Activated gamma-delta T cell treated with Interleukin-2 at 50 U/mL for 16 hours (primary cell): ENCODE measurements around the gene CETP.

Experiments
- DNase-seq: peaks from one replicate; pipeline ENCODE4 v3.0.0-alpha.2; 2020

Gene CETP

DNA sequence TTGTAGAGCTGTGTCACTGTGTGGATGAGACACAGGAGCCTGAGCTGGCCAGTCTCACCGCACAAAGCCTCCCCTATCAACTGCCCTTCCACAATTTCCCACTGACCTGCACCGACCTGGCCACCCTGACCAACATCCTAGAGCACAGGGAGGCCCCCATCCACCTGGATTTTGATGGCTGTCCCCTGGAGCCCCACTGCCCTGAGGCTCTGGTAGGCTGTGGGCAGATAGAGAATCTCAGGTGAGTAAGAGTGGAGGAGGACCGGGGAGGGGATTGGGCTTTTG, 65.0 kb downstream of the CETP start:
- no peak for DNase-seq

DNA sequence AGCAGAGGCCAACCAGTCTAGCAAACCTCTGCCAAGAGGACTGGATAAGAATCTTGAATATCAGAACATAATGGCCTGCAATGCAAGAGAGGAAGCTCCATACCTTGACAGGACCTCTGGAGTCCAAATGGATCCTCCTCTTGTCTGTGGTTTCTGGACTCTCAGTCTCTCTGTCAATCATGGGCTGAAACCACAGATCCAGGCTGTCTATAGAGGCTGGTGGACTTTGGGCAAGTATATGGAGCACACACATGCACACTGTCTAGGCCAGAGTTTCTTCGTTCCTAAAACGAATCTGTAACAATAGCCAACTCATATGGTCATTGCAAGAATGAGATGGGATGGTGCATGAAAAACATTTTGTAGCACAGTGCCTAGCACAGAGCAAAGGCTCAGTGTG, 65.3 kb downstream of the CETP start:
- no peak for DNase-seq

DNA sequence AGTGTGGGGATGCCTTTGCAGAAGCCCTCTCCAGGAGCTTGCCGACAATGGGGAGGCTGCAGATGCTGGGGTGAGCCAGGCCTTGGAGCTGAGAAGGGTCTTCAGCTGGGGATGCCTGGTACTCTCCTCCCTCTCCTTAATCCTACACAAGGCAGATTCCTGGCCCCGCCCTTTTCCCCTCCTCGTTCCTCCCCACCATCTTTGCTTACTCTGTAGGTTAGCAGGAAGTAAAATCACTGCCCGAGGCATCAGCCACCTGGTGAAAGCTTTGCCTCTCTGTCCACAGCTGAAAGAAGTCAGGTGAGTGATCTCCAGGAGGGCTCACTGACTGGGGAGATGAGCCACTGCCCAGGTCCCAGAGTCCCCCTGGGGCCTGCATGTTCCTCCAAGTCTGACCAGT, 66.3 kb downstream of the CETP start:
- no peak for DNase-seq

DNA sequence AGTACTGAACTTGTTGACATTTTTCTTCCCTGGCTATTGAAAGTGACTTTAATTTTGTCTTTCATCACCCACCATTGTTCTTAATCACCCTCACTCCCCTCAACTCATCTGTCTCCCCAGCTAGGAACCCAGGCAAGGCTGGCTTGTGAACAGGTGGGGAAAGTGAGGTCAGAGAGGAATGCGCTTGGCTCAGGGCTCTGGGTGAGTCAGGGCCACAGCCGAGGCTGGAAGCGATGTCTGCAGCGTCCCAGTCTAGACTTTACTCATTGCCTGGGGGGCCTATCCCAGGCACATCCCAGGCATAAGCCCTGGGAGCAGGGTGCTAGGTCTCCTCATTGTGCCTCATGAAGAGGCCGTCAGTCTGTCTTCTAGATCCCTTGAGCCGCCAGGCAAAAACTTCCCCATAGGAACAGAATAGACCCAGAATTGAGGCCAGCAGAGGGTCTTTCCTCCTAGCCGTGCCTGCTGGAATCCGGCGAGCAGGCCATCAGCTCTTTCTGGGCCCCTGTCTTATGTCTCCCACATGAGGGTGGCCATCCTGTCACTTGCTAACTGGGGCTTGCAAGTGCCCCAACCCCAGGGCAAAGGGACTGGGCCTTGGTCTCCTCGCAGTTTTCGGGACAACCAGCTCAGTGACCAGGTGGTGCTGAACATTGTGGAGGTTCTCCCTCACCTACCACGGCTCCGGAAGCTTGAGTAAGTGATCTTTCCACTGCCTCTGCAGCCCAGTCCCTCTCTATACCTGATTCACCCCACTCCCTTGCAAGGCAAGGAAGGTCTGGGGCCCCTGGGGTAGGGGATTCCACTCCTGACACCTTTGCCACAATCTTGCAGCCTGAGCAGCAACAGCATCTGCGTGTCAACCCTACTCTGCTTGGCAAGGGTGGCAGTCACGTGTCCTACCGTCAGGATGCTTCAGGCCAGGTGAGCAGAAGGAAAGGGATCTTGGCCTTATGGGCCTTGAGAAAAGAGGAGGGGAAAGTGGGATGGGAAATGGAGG, 67.7 kb downstream of the CETP start:
- DNase-seq = peak; percentile 61

DNA sequence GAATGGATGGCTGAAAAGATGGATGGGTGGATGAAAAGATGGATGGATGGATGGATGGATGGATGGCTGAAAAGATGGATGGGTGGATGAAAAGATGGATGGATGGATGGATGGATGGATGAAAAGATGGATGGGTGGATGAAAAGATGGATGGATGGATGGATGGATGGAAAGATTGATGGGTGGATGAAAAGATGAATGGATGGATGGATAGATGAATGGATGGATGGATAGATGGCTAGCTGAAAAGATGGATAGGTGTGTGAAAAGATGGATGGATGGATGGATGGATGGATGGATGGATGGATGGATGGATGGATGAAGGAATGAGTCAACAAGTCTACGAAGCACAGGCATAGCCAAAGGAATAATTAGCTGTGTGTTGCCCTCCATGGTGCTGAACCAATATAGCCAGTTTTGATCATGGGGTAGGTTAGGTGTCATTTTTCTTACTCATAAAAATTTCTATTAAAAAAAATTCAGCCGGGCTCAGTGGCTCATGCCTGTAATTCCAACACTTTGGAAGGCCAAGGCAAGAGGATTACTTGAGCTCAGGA, 68.7 kb downstream of the CETP start:
- no peak for DNase-seq

DNA sequence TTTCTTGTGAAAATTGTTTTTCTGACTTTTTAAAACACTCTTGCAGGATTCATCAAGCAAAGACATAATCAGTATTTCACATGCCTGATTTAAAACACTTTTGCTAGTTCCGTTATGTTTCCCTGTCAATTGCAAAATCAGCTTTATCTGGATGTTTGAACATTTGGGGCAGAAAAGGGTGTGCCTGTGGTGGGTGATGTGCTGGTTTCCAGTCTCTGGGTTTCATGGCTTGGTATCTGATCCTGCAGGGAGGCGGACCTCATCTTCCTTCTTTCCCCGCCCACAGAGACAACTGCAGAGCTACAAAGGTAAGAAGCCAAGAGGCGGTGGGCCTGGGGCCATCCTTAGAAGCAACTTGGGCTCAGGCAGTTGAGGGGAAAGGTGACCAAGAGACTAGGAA, 69.4 kb downstream of the CETP start:
- no peak for DNase-seq

DNA sequence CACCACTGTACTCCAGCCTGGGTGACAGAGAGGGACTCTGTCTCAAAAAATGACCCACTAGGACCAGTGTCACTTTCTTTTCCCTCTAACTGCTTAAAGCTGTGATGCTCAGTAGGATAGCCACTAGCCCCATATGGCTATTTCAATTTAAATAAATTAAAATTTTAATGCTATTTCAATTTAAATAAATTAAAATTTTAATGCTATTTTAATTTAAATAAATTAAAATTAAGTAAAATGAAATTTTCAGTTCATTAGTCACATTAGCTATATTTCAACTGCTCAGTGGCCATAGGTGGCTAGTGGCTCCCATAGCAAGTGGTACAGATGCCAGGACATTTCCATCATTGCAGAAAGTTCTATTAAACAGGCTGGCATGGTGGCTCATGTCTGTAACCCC, 70.6 kb downstream of the CETP start:
- DNase-seq = no peak

DNA sequence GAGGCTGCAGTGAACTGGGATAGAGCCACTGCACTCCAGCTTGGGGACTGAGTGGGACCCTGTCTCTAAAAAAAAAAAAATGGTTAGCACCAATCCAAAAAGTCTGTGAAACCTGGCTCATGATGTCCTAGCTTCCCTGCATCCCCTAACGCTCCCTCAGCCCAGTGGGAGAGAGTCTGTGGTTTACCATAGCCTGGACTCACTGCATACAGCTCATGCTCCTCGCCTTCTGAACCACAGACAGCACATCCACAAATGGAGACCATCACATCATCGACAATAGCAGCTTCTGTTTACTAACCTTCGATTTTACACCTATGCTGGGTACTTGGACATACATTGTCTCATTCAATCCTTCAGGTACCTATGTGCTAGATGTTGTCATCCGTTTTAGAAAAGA, 71.2 kb downstream of the CETP start:
- DNase-seq = no peak
